K562 (cell line): ENCODE results near the gene ATF4. TPM values are rescaled to one million over a fixed set of nuclear protein-coding genes. Genes with fewer than 3 reads are reported as not detected.

Source experiments
- CCAR2 ChIP-seq: fragments of 200-400 bp; formaldehyde crosslinking; IDR thresholded peaks from 2 replicates; pipeline ENCODE4 v1.6.1; 2017; ENCODE audit warnings: mild to moderate bottlenecking, low read depth, low read length
- EP400 ChIP-seq: fragments of 450-650 bp; IDR thresholded peaks from 2 replicates; pipeline ENCODE4 v1.6.1; 2017; ENCODE audit warnings: antibody characterized with exemption, mild to moderate bottlenecking, moderate library complexity
- FOXK2 ChIP-seq, 2 experiments: fragments of 450-650 bp; IDR thresholded peaks in 1 of 2; conservative IDR thresholded peaks in 1 of 2; 2 replicates each; pipeline ENCODE4 v1.6.1; 2016; ENCODE audit warnings: low read depth in 2 of 2, mild to moderate bottlenecking in 1 of 2
- JUN ChIP-seq, 2 experiments: sonication (generic) in 1 of 2; formaldehyde crosslinking in 1 of 2; IDR thresholded peaks; 2 replicates each; pipeline versions ENCODE4 v1.6.1 to v1.8.0; 2012 to 2022; ENCODE audit warnings: borderline replicate concordance in 2 of 2, mild to moderate bottlenecking in 2 of 2, improper control_type of control experiment in 1 of 2, low read depth in 1 of 2, low read length in 1 of 2, missing genetic modification reagents in 1 of 2
- JUNB ChIP-seq: fragments of 450-650 bp; formaldehyde crosslinking; conservative IDR thresholded peaks from 2 replicates; pipeline ENCODE4 v1.4.0; 2020; ENCODE audit warnings: mild to moderate bottlenecking
- KLF6 ChIP-seq: fragments of 250-450 bp; sonication (Bioruptor Pico); IDR thresholded peaks from 2 replicates; pipeline ENCODE4 v1.4.0; 2020; ENCODE audit warnings: mild to moderate bottlenecking, moderate library complexity, borderline replicate concordance
- OTX1 ChIP-seq: fragments of 450-650 bp; formaldehyde crosslinking; IDR thresholded peaks from 2 replicates; pipeline ENCODE4 v1.4.0; 2022; ENCODE audit warnings: mild to moderate bottlenecking
- POLR3A ChIP-seq: IDR thresholded peaks from 2 replicates; pipeline ENCODE4 v1.6.1; 2011; ENCODE audit warnings: borderline replicate concordance, mild to moderate bottlenecking, moderate library complexity; ENCODE audit not compliant: insufficient read length, insufficient read depth; ENCODE audit errors: extremely low read depth
- RAD21 ChIP-seq, 2 experiments: fragments of 250-450 bp in 1 of 2; fragments of 450-650 bp in 1 of 2; sonication (Bioruptor Pico) in 1 of 2; formaldehyde crosslinking in 1 of 2; IDR thresholded peaks in 1 of 2; conservative IDR thresholded peaks in 1 of 2; 2 replicates each; pipeline versions ENCODE4 v1.4.0 to v1.8.0; 2020 to 2022; ENCODE audit warnings: mild to moderate bottlenecking in 2 of 2, moderate library complexity in 1 of 2
- RB1 ChIP-seq: fragments of 450-650 bp; IDR thresholded peaks from 2 replicates; pipeline ENCODE4 v1.6.1; 2017; ENCODE audit warnings: low read depth, mild to moderate bottlenecking
- RFX7 ChIP-seq: fragments of 250-450 bp; sonication (Bioruptor Pico); IDR thresholded peaks from 2 replicates; pipeline ENCODE4 v1.5.1; 2021; ENCODE audit warnings: mild to moderate bottlenecking
- YY1 ChIP-seq, 3 experiments: IDR thresholded peaks; 2 replicates each; pipeline ENCODE4 v1.6.1; 2011; ENCODE audit warnings: low read length in 2 of 3, mild to moderate bottlenecking in 2 of 3, moderate library complexity in 2 of 3, borderline replicate concordance in 1 of 3, control low read depth in 1 of 3, low read depth in 1 of 3; ENCODE audit not compliant: insufficient read depth in 3 of 3, insufficient replicate concordance in 2 of 3, control insufficient read depth in 1 of 3, insufficient read length in 1 of 3; ENCODE audit errors: extremely low read depth in 1 of 3
- ZNF311 ChIP-seq: fragments of 250-450 bp; sonication (Bioruptor Pico); IDR thresholded peaks from 2 replicates; pipeline ENCODE4 v1.4.0; 2020; ENCODE audit warnings: mild to moderate bottlenecking, moderate library complexity
- ZNF347 ChIP-seq: fragments of 450-650 bp; formaldehyde crosslinking; IDR thresholded peaks from 2 replicates; pipeline ENCODE4 v1.4.0; 2020; ENCODE audit warnings: low read depth, mild to moderate bottlenecking, moderate library complexity
- ZNF431 ChIP-seq: sonication (generic); formaldehyde crosslinking; IDR thresholded peaks from 2 replicates; pipeline ENCODE4 v1.8.0; 2022; ENCODE audit warnings: mild to moderate bottlenecking, missing genetic modification reagents
- ZNF551 ChIP-seq: fragments of 250-450 bp; sonication (Bioruptor Pico); IDR thresholded peaks from 2 replicates; pipeline ENCODE4 v1.5.0; 2021; ENCODE audit warnings: mild to moderate bottlenecking, moderate library complexity
- ZNF778 ChIP-seq: fragments of 450-650 bp; formaldehyde crosslinking; IDR thresholded peaks from 2 replicates; pipeline ENCODE4 v1.4.0; 2020; ENCODE audit warnings: mild to moderate bottlenecking, moderate library complexity
- polyA plus RNA-seq, 8 experiments: library from polyadenylated mRNA; depleted of rRNA in 4 of 8; stranded (reverse) in 5 of 8; unstranded in 3 of 8; fragments of >200 nt; fragmentation: Nextera tagmentation in 2 of 8; fragmentation: Illumina TruSeq in 1 of 8; extraction: Ambion mirVana in 2 of 8; extraction: Trizol in 1 of 8; gene quantifications; 2 replicates each; pipeline versions ENCODE4 v1.2.1 to v1.2.3, GENCODE V29; 2011 to 2014; ENCODE audit warnings: inconsistent platforms in 1 of 8, missing spikeins in 1 of 8
- total RNA-seq, 7 experiments: library from RNA; depleted of rRNA in 6 of 7; stranded (reverse); fragments of >200 nt in 6 of 7; fragmentation: Illumina TruSeq in 2 of 7; extraction: Trizol in 2 of 7; gene quantifications; 2 replicates each; pipeline versions ENCODE4 v1.2.1 to v1.2.3, GENCODE V29; 2011 to 2021; ENCODE audit warnings: low replicate concordance in 1 of 7
- TF ChIP-seq, protein P1 (sequence below): IDR thresholded peaks from 2 replicates; pipeline ENCODE4 v1.6.1; 2011; ENCODE audit warnings: borderline replicate concordance, low read depth, mild to moderate bottlenecking, moderate library complexity, low read length; ENCODE audit not compliant: insufficient read depth, poor library complexity, severe bottlenecking
- TF ChIP-seq, protein P2 (sequence below): fragments of 250-450 bp; sonication (Bioruptor Pico); IDR thresholded peaks from 2 replicates; pipeline ENCODE4 v1.8.0; 2021; ENCODE audit warnings: mild to moderate bottlenecking, moderate library complexity

Gene ATF4
- total and polyA plus RNA-seq, 9 of the 15 experiments (the other 6 are each of a cell fraction or from before 2014, with no cell fraction given): 93.1 to 723 (median 355) TPM

DNA sequence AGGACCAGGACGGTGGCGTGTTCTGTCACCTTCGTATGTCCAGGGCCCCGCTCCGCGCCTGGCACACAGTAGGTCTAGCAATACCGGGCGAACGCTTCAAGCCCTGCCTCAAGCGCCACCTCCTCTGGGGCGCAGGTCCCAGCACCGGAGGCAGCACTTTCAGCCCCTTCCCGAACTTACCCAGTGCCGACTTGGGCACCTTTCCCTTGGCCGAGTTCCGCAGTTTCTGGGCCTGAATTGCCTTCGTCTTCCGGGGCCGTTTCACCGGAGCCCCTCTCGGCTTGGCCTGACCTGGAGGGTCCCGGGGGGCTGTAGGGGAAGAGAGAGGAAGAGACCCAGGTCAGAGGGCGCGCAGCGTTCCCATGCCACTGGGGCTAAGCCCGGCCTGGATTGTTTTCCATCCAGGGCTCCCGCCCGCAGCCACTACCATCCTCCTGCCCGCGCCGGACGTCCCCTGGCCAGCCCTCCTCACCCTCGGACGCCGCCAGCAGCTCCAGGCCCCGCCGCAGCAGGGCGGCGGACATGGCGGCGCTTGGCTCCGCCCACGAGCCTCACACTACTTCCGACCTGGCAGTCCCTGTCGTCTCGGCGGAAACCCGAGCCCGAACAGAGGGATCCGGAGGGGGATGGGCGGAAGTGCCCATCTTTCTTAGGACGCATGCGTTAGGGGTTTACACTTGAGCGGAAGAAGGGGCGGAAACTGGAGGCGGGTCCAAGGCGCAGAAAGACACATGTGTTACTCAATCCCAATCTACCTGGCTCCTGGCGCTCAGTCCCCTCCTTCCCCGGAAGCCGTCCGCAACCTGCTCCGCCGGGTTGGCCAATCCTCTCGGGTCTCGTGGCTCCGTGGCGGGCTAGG is 12.1 kb downstream of the ATF4 start, which contains the start of gene RPS19BP1 (continued):
- TF ChIP-seq, protein P1, sequence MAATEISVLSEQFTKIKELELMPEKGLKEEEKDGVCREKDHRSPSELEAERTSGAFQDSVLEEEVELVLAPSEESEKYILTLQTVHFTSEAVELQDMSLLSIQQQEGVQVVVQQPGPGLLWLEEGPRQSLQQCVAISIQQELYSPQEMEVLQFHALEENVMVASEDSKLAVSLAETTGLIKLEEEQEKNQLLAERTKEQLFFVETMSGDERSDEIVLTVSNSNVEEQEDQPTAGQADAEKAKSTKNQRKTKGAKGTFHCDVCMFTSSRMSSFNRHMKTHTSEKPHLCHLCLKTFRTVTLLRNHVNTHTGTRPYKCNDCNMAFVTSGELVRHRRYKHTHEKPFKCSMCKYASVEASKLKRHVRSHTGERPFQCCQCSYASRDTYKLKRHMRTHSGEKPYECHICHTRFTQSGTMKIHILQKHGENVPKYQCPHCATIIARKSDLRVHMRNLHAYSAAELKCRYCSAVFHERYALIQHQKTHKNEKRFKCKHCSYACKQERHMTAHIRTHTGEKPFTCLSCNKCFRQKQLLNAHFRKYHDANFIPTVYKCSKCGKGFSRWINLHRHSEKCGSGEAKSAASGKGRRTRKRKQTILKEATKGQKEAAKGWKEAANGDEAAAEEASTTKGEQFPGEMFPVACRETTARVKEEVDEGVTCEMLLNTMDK: no peak
- TF ChIP-seq OTX1 (0 out of 2 replicates have a peak, but pooled peaks have one; percentile 13), ZNF311 (CRISPR knock-in tag) (no peak), POLR3A (no peak), ZNF347 (no peak), RAD21 (CRISPR knock-in tag; conservative IDR thresholded peaks at IDR 0.05 in 1 of 2, IDR thresholded peaks at IDR 0.05 in 1 of 2) (no peak), RFX7 (CRISPR knock-in tag) (no peak), KLF6 (CRISPR knock-in tag) (no peak), EP400 (peak; percentile 72; the same call in 1 of the 2 replicates), RB1 (0 out of 2 replicates have a peak, but pooled peaks have one; percentile 35), ZNF431 (CRISPR knock-in tag) (no peak), JUN (IDR thresholded peaks at IDR 0.05; ENCODE audit: borderline replicate concordance, low read depth, low read length) (no peak), JUN (CRISPR knock-in tag; IDR thresholded peaks at IDR 0.05; ENCODE audit: borderline replicate concordance) (no peak), FOXK2 (conservative IDR thresholded peaks at IDR 0.05 in 1 of 2, IDR thresholded peaks at IDR 0.05 in 1 of 2; ENCODE audit: low read depth in 2 of 2) (peak; percentile 81 to 88), JUNB (CRISPR knock-in tag) (no peak), ZNF778 (CRISPR knock-in tag) (no peak), YY1 (IDR thresholded peaks at IDR 0.05; ENCODE audit: borderline replicate concordance in 1 of 3, control insufficient read depth in 1 of 3, extremely low read depth in 1 of 3, insufficient read depth in 3 of 3, insufficient read length in 1 of 3, insufficient replicate concordance in 2 of 3, low read depth in 1 of 3, low read length in 2 of 3) (peak; percentile 37 to 93 (median 90)), CCAR2 (no peak), ZNF551 (CRISPR knock-in tag) (no peak)
- TF ChIP-seq, protein P2, sequence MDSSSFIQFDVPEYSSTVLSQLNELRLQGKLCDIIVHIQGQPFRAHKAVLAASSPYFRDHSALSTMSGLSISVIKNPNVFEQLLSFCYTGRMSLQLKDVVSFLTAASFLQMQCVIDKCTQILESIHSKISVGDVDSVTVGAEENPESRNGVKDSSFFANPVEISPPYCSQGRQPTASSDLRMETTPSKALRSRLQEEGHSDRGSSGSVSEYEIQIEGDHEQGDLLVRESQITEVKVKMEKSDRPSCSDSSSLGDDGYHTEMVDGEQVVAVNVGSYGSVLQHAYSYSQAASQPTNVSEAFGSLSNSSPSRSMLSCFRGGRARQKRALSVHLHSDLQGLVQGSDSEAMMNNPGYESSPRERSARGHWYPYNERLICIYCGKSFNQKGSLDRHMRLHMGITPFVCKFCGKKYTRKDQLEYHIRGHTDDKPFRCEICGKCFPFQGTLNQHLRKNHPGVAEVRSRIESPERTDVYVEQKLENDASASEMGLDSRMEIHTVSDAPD (CRISPR knock-in tag): no peak
